ENCODE results near the gene FAM153A. TPM values are rescaled to one million over a fixed set of nuclear protein-coding genes. Genes with fewer than 3 reads are reported as not detected.
"Not testable (repeated sequence)": the region's sequence is repeated elsewhere in the genome, so short reads cannot be mapped to it uniquely, and the experiment has no call there.

The FAM153A gene
- total and polyA plus RNA-seq, 8 donors: 0.12 to 11.2 (median 1.8) TPM; not detected in 3

GRCh38 chr5:177801427-177801826, 18.7 kb upstream of the FAM153A start:
- H3K4me1 ChIP-seq; H3K27me3 ChIP-seq; intact Hi-C loops (cut with DNase I; ENCODE audit: low total_unique reads); H3K27ac ChIP-seq; H3K4me3 ChIP-seq; DNase-seq; H3K36me3 ChIP-seq; H3K9me3 ChIP-seq: not testable (repeated sequence)
- WGBS, 5 donors: 42 to 72% (median 63%) methylated on average over 3 to 5 of the region's 5 CpGs

GRCh38 chr5:177798237-177798840, 15.6 kb upstream of the FAM153A start:
- H3K36me3 ChIP-seq; H3K27ac ChIP-seq; intact Hi-C loops (cut with DNase I; ENCODE audit: low total_unique reads); H3K27me3 ChIP-seq; H3K4me3 ChIP-seq; H3K4me1 ChIP-seq; DNase-seq; H3K9me3 ChIP-seq: not testable (repeated sequence)
- WGBS, 5 donors: 65 to 100% (median 83%) methylated on average over 1 to 10 of the region's 19 CpGs; no CpG with 5 or more reads in 1 of the 5 donors

- intact Hi-C loops (cut with DNase I; ENCODE audit: low total_unique reads); H3K27ac ChIP-seq; H3K9me3 ChIP-seq; H3K4me1 ChIP-seq; DNase-seq; H3K27me3 ChIP-seq; H3K36me3 ChIP-seq; H3K4me3 ChIP-seq: not testable (repeated sequence)
- 26 to 100% (median 48%) methylated on average over 1 to 4 of the region's 9 CpGs for WGBS, 5 donors
These were observed 10.6 kb upstream of the FAM153A start for GRCh38 chr5:177793272-177793671.

- H3K27ac ChIP-seq; intact Hi-C loops (cut with DNase I; ENCODE audit: low total_unique reads); H3K36me3 ChIP-seq; DNase-seq; H3K4me1 ChIP-seq; H3K9me3 ChIP-seq; H3K27me3 ChIP-seq; H3K4me3 ChIP-seq: not testable (repeated sequence)
- 56 to 71% (median 63%) methylated on average over 3 to 4 of the region's 12 CpGs; no CpG with 5 or more reads in 2 of the 5 donors for WGBS, 5 donors
These were observed 8.9 kb upstream of the FAM153A start for GRCh38 chr5:177791649-177792048.

- DNase-seq; intact Hi-C loops (cut with DNase I; ENCODE audit: low total_unique reads); H3K36me3 ChIP-seq; H3K27me3 ChIP-seq; H3K27ac ChIP-seq; H3K9me3 ChIP-seq; H3K4me1 ChIP-seq; H3K4me3 ChIP-seq: not testable (repeated sequence)
- 26 to 61% (median 33%) methylated on average over 8 to 12 of the region's 23 CpGs; no CpG with 5 or more reads in 2 of the 5 donors for WGBS, 5 donors
These were observed 530 bp downstream of the FAM153A start for GRCh38 chr5:177782169-177782568.

GRCh38 chr5:177771206-177771605, 11.5 kb downstream of the FAM153A start:
- H3K4me3 ChIP-seq; H3K4me1 ChIP-seq; intact Hi-C loops (cut with DNase I; ENCODE audit: low total_unique reads); H3K27ac ChIP-seq; H3K9me3 ChIP-seq; H3K36me3 ChIP-seq; H3K27me3 ChIP-seq: not testable (repeated sequence)
- WGBS, 5 donors: 89 to 93% methylated on average over 1 of the region's 3 CpGs; no CpG with 5 or more reads in 3 of the 5 donors
- DNase-seq: peak in 1 of 2 donors; percentile 1

- DNase-seq; H3K4me3 ChIP-seq; H3K9me3 ChIP-seq; intact Hi-C loops (cut with DNase I; ENCODE audit: low total_unique reads); H3K36me3 ChIP-seq; H3K4me1 ChIP-seq; H3K27ac ChIP-seq; H3K27me3 ChIP-seq: not testable (repeated sequence)
- 83 to 100% (median 88%) methylated on average over 2 of the region's 2 CpGs for WGBS, 5 donors
These were observed 12.1 kb downstream of the FAM153A start for GRCh38 chr5:177770646-177771045.

GRCh38 chr5:177763737-177764508, 18.8 kb downstream of the FAM153A start:
- H3K4me1 ChIP-seq; H3K9me3 ChIP-seq; H3K4me3 ChIP-seq; H3K36me3 ChIP-seq; H3K27me3 ChIP-seq; intact Hi-C loops (cut with DNase I; ENCODE audit: low total_unique reads); H3K27ac ChIP-seq: not testable (repeated sequence)
- WGBS, 5 donors: 57 to 69% (median 58%) methylated on average over 3 to 5 of the region's 15 CpGs; no CpG with 5 or more reads in 2 of the 5 donors
- peak in 1 of 2 donors; percentile 37 for DNase-seq

GRCh38 chr5:177760954-177761353, 21.7 kb downstream of the FAM153A start:
- H3K36me3 ChIP-seq; DNase-seq; H3K4me1 ChIP-seq; H3K27ac ChIP-seq; H3K4me3 ChIP-seq; intact Hi-C loops (cut with DNase I; ENCODE audit: low total_unique reads); H3K9me3 ChIP-seq; H3K27me3 ChIP-seq: not testable (repeated sequence)
- WGBS, 5 donors: 75 to 85% (median 77%) methylated on average over 3 to 8 of the region's 8 CpGs

- intact Hi-C loops (cut with DNase I; ENCODE audit: low total_unique reads); DNase-seq; H3K36me3 ChIP-seq; H3K4me1 ChIP-seq; H3K27me3 ChIP-seq; H3K27ac ChIP-seq; H3K9me3 ChIP-seq; H3K4me3 ChIP-seq: not testable (repeated sequence)
- 59 to 85% (median 81%) methylated on average over 2 of the region's 2 CpGs; no CpG with 5 or more reads in 2 of the 5 donors for WGBS, 5 donors
These were observed 35.3 kb downstream of the FAM153A start for GRCh38 chr5:177747354-177747753.

GRCh38 chr5:177724858-177725257, 57.8 kb downstream of the FAM153A start:
- H3K36me3 ChIP-seq; DNase-seq; intact Hi-C loops (cut with DNase I; ENCODE audit: low total_unique reads); H3K4me1 ChIP-seq; H3K27ac ChIP-seq; H3K27me3 ChIP-seq; H3K9me3 ChIP-seq; H3K4me3 ChIP-seq: not testable (repeated sequence)
- WGBS, 5 donors: 67 to 86% (median 71%) methylated on average over 1 to 2 of the region's 7 CpGs; no CpG with 5 or more reads in 1 of the 5 donors
